ENCODE measurements around the gene LAMA1.

The LAMA1 gene

GRCh38 chr18:6950641-6951040 is 167.0 kb downstream of the LAMA1 start:
- no peak overlapping the region for H2BK12ac ChIP-seq (ENCODE audit: low read length)
- DNase-seq: no peak
- no peak overlapping the region for H3K4me2 ChIP-seq (ENCODE audit: low read length)
- H3K4ac ChIP-seq (ENCODE audit: low read depth, low read length): no peak overlapping the region
- H2AK5ac ChIP-seq (ENCODE audit: low read length): no peak overlapping the region
- H3K9ac ChIP-seq (ENCODE audit: low read length): no peak overlapping the region
- no peak overlapping the region for H2BK120ac ChIP-seq (ENCODE audit: insufficient read depth, low read length, poor library complexity)
- no CpG with 5 or more reads among the region's 14 CpGs for WGBS (ENCODE audit: extremely low coverage, insufficient coverage, insufficient read length)
- no peak overlapping the region for H3K27ac ChIP-seq (ENCODE audit: low read depth, low read length)
- H3K36me3 ChIP-seq (ENCODE audit: control insufficient read depth in 1 of 2, insufficient read depth in 2 of 2, low read length in 2 of 2): peaks cover 68 to 80% of the 10 kb centered on the region in 2 experiments
- no peaks in the 10 kb centered on the region for H3K9me3 ChIP-seq (ENCODE audit: insufficient read depth, low read depth, low read length)
- no peak overlapping the region for H3K14ac ChIP-seq (ENCODE audit: low read length)
- no peak overlapping the region for H4K91ac ChIP-seq (ENCODE audit: low read depth, low read length)
- no peak overlapping the region for H3K23ac ChIP-seq (ENCODE audit: low read length)
- H3K4me3 ChIP-seq (ENCODE audit: low read depth, low read length): no peak overlapping the region
- no peak overlapping the region for H4K12ac ChIP-seq (ENCODE audit: low read depth, low read length)
- H3K79me2 ChIP-seq (ENCODE audit: control insufficient read depth, insufficient read depth, low read length, poor library complexity): no peaks in the 10 kb centered on the region
- H3K27me3 ChIP-seq (ENCODE audit: insufficient read depth, low read length): no peaks in the 10 kb centered on the region
- no peaks in the 10 kb centered on the region for H3K79me1 ChIP-seq (ENCODE audit: low read length)
- no peak overlapping the region for H2BK5ac ChIP-seq (ENCODE audit: low read depth, low read length, poor library complexity)
- no peaks in the 10 kb centered on the region for H3K4me1 ChIP-seq (ENCODE audit: control insufficient read depth in 1 of 2, insufficient read depth in 2 of 2, low read length in 2 of 2)
- H3K18ac ChIP-seq (ENCODE audit: low read length): no peak overlapping the region
- no peak overlapping the region for H2AFZ ChIP-seq (ENCODE audit: insufficient read depth, low read length, poor library complexity)
- no peak overlapping the region for H4K8ac ChIP-seq (ENCODE audit: low read depth, low read length)

GRCh38 chr18:6949800-6950586 is 167.6 kb downstream of the LAMA1 start:
- H2AFZ ChIP-seq (ENCODE audit: insufficient read depth, low read length, poor library complexity): no peak overlapping the region
- no peaks in the 10 kb centered on the region for H3K9me3 ChIP-seq (ENCODE audit: insufficient read depth, low read depth, low read length)
- H3K4me1 ChIP-seq (ENCODE audit: control insufficient read depth in 1 of 2, insufficient read depth in 2 of 2, low read length in 2 of 2): no peaks in the 10 kb centered on the region
- no peaks in the 10 kb centered on the region for H3K79me1 ChIP-seq (ENCODE audit: low read length)
- H3K36me3 ChIP-seq (ENCODE audit: control insufficient read depth in 1 of 2, insufficient read depth in 2 of 2, low read length in 2 of 2): peaks cover 65 to 79% of the 10 kb centered on the region in 2 experiments
- no peak overlapping the region for H3K14ac ChIP-seq (ENCODE audit: low read length)
- no peaks in the 10 kb centered on the region for H3K27me3 ChIP-seq (ENCODE audit: insufficient read depth, low read length)
- H3K18ac ChIP-seq (ENCODE audit: low read length): no peak overlapping the region
- no peak for DNase-seq
- no peaks in the 10 kb centered on the region for H3K79me2 ChIP-seq (ENCODE audit: control insufficient read depth, insufficient read depth, low read length, poor library complexity)
- no peak overlapping the region for H2BK12ac ChIP-seq (ENCODE audit: low read length)
- no peak overlapping the region for H2BK120ac ChIP-seq (ENCODE audit: insufficient read depth, low read length, poor library complexity)
- H3K27ac ChIP-seq (ENCODE audit: low read depth, low read length): no peak overlapping the region
- H2BK5ac ChIP-seq (ENCODE audit: low read depth, low read length, poor library complexity): no peak overlapping the region
- H4K12ac ChIP-seq (ENCODE audit: low read depth, low read length): no peak overlapping the region
- H3K4ac ChIP-seq (ENCODE audit: low read depth, low read length): no peak overlapping the region
- no peak overlapping the region for H4K91ac ChIP-seq (ENCODE audit: low read depth, low read length)
- no peak overlapping the region for H3K4me2 ChIP-seq (ENCODE audit: low read length)
- H3K9ac ChIP-seq (ENCODE audit: low read length): no peak overlapping the region
- H3K23ac ChIP-seq (ENCODE audit: low read length): no peak overlapping the region
- H4K8ac ChIP-seq (ENCODE audit: low read depth, low read length): no peak overlapping the region
- H3K4me3 ChIP-seq (ENCODE audit: low read depth, low read length): no peak overlapping the region
- WGBS (ENCODE audit: extremely low coverage, insufficient coverage, insufficient read length): no CpG with 5 or more reads among the region's 11 CpGs
- no peak overlapping the region for H2AK5ac ChIP-seq (ENCODE audit: low read length)

GRCh38 chr18:6948281-6949055 is 169.1 kb downstream of the LAMA1 start:
- Histone ChIP-seq H4K8ac (ENCODE audit: low read depth, low read length) (no peak overlapping the region), H3K9ac (ENCODE audit: low read length) (no peak overlapping the region), H2AK5ac (ENCODE audit: low read length) (no peak overlapping the region), H4K12ac (ENCODE audit: low read depth, low read length) (no peak overlapping the region), H2BK12ac (ENCODE audit: low read length) (no peak overlapping the region), H3K27me3 (ENCODE audit: insufficient read depth, low read length) (no peaks in the 10 kb centered on the region), H3K36me3 (ENCODE audit: control insufficient read depth in 1 of 2, insufficient read depth in 2 of 2, low read length in 2 of 2) (peaks cover 51 to 72% of the 10 kb centered on the region in 2 experiments), H3K18ac (ENCODE audit: low read length) (no peak overlapping the region), H3K9me3 (ENCODE audit: insufficient read depth, low read depth, low read length) (no peaks in the 10 kb centered on the region), H3K4me1 (ENCODE audit: control insufficient read depth in 1 of 2, insufficient read depth in 2 of 2, low read length in 2 of 2) (no peaks in the 10 kb centered on the region), H4K91ac (ENCODE audit: low read depth, low read length) (no peak overlapping the region), H2BK5ac (ENCODE audit: low read depth, low read length, poor library complexity) (no peak overlapping the region), H3K4ac (ENCODE audit: low read depth, low read length) (no peak overlapping the region), H2BK120ac (ENCODE audit: insufficient read depth, low read length, poor library complexity) (no peak overlapping the region), H3K79me1 (ENCODE audit: low read length) (no peaks in the 10 kb centered on the region), H3K14ac (ENCODE audit: low read length) (no peak overlapping the region), H3K4me2 (ENCODE audit: low read length) (no peak overlapping the region), H3K4me3 (ENCODE audit: low read depth, low read length) (no peak overlapping the region), H2AFZ (ENCODE audit: insufficient read depth, low read length, poor library complexity) (no peak overlapping the region), H3K79me2 (ENCODE audit: control insufficient read depth, insufficient read depth, low read length, poor library complexity) (no peaks in the 10 kb centered on the region), H3K23ac (ENCODE audit: low read length) (no peak overlapping the region), H3K27ac (ENCODE audit: low read depth, low read length) (no peak overlapping the region)
- DNase-seq: peak in 1 of 2 donors; percentile 37
- no CpG with 5 or more reads among the region's 16 CpGs for WGBS (ENCODE audit: extremely low coverage, insufficient coverage, insufficient read length)

GRCh38 chr18:6947338-6948030 is 170.1 kb downstream of the LAMA1 start:
- H2AFZ ChIP-seq (ENCODE audit: insufficient read depth, low read length, poor library complexity): no peak overlapping the region
- H3K4me3 ChIP-seq (ENCODE audit: low read depth, low read length): no peak overlapping the region
- no peak overlapping the region for H2BK120ac ChIP-seq (ENCODE audit: insufficient read depth, low read length, poor library complexity)
- H3K9me3 ChIP-seq (ENCODE audit: insufficient read depth, low read depth, low read length): peaks cover 1% of the 10 kb centered on the region
- H3K27me3 ChIP-seq (ENCODE audit: insufficient read depth, low read length): no peaks in the 10 kb centered on the region
- no peak overlapping the region for H3K27ac ChIP-seq (ENCODE audit: low read depth, low read length)
- H4K8ac ChIP-seq (ENCODE audit: low read depth, low read length): no peak overlapping the region
- H4K12ac ChIP-seq (ENCODE audit: low read depth, low read length): no peak overlapping the region
- no CpG with 5 or more reads among the region's 10 CpGs for WGBS (ENCODE audit: extremely low coverage, insufficient coverage, insufficient read length)
- no peaks in the 10 kb centered on the region for H3K79me1 ChIP-seq (ENCODE audit: low read length)
- no peak overlapping the region for H3K4me2 ChIP-seq (ENCODE audit: low read length)
- H3K18ac ChIP-seq (ENCODE audit: low read length): no peak overlapping the region
- no peak for DNase-seq
- no peak overlapping the region for H4K91ac ChIP-seq (ENCODE audit: low read depth, low read length)
- H3K4me1 ChIP-seq (ENCODE audit: control insufficient read depth in 1 of 2, insufficient read depth in 2 of 2, low read length in 2 of 2): no peaks in the 10 kb centered on the region
- H2BK12ac ChIP-seq (ENCODE audit: low read length): no peak overlapping the region
- H3K36me3 ChIP-seq (ENCODE audit: control insufficient read depth in 1 of 2, insufficient read depth in 2 of 2, low read length in 2 of 2): peaks cover 47 to 67% of the 10 kb centered on the region in 2 experiments
- H2BK5ac ChIP-seq (ENCODE audit: low read depth, low read length, poor library complexity): no peak overlapping the region
- no peaks in the 10 kb centered on the region for H3K79me2 ChIP-seq (ENCODE audit: control insufficient read depth, insufficient read depth, low read length, poor library complexity)
- H2AK5ac ChIP-seq (ENCODE audit: low read length): no peak overlapping the region
- H3K9ac ChIP-seq (ENCODE audit: low read length): no peak overlapping the region
- no peak overlapping the region for H3K4ac ChIP-seq (ENCODE audit: low read depth, low read length)
- no peak overlapping the region for H3K23ac ChIP-seq (ENCODE audit: low read length)
- no peak overlapping the region for H3K14ac ChIP-seq (ENCODE audit: low read length)

Measured in trophoblast cell (in vitro differentiated cells and primary cell).